Stimulated activated CD4-positive, alpha-beta T cell treated with anti-CD3 and anti-CD28 coated beads, Interleukin-4, amount 100 ng/mL, for 4 hours (primary cell): ENCODE data around the gene VPS35L.
A peak's percentile ranks its signal among the peaks of the same experiment; 100 is the strongest.

Experiments
- DNase-seq, 2 experiments: peaks; one replicate each; pipeline ENCODE4 v3.0.0-alpha.2; 2020

The VPS35L gene

GRCh38 chr16:19595043-19595767 lies 39.7 kb downstream of the VPS35L start:
- DNase-seq, result no peak

- DNase-seq, result no peak
These were observed 43.5 kb downstream of the VPS35L start for GRCh38 chr16:19598805-19599510.

GRCh38 chr16:19599968-19600716 lies 44.6 kb downstream of the VPS35L start:
- no peak for DNase-seq

GRCh38 chr16:19601083-19601976 lies 45.8 kb downstream of the VPS35L start:
- peak in 1 of 2 experiments; percentile 2 for DNase-seq

GRCh38 chr16:19604911-19605310 lies 49.4 kb downstream of the VPS35L start:
- DNase-seq, result no peak

- DNase-seq, result no peak
These were observed 50.2 kb downstream of the VPS35L start for GRCh38 chr16:19605701-19606100.

- no peak for DNase-seq
These were observed 52.2 kb downstream of the VPS35L start for GRCh38 chr16:19607616-19608280.

GRCh38 chr16:19609359-19609758 lies 53.9 kb downstream of the VPS35L start:
- no peak for DNase-seq

GRCh38 chr16:19610200-19610599 lies 54.7 kb downstream of the VPS35L start:
- DNase-seq, result no peak

- DNase-seq, result no peak
These were observed 58.3 kb downstream of the VPS35L start for GRCh38 chr16:19613834-19614233.

- DNase-seq, result no peak
These were observed 60.7 kb downstream of the VPS35L start for GRCh38 chr16:19616241-19616640.

- no peak for DNase-seq
These were observed 63.4 kb downstream of the VPS35L start for GRCh38 chr16:19618876-19619275.

GRCh38 chr16:19621445-19621844 lies 65.9 kb downstream of the VPS35L start:
- no peak for DNase-seq

GRCh38 chr16:19625039-19625438 lies 69.5 kb downstream of the VPS35L start:
- DNase-seq, result no peak

- no peak for DNase-seq
These were observed 81.1 kb downstream of the VPS35L start for GRCh38 chr16:19636436-19637267.

GRCh38 chr16:19639986-19640421 lies 84.5 kb downstream of the VPS35L start:
- DNase-seq, result no peak

- no peak for DNase-seq
These were observed 87.0 kb downstream of the VPS35L start for GRCh38 chr16:19642501-19642900.

GRCh38 chr16:19644877-19645276 lies 89.4 kb downstream of the VPS35L start:
- no peak for DNase-seq

GRCh38 chr16:19645557-19645981 lies 90.1 kb downstream of the VPS35L start:
- DNase-seq, result no peak

- DNase-seq, result no peak
These were observed 94.5 kb downstream of the VPS35L start for GRCh38 chr16:19649980-19650379.

GRCh38 chr16:19654147-19654546 lies 98.6 kb downstream of the VPS35L start:
- no peak for DNase-seq
